PFSK-1 (cell line): Measurements from ENCODE around the gene AHSG.

ENCODE experiments used
- FOXP2 ChIP-seq: optimal IDR thresholded peaks from 2 replicates; pipeline ENCODE3; 2011; ENCODE audit warnings: borderline replicate concordance, control low read depth, inconsistent platforms; ENCODE audit not compliant: insufficient read depth; ENCODE audit errors: extremely low read length, extremely low read depth
- POLR2AphosphoS5 ChIP-seq: IDR thresholded peaks from 2 replicates; pipeline ENCODE4 v1.6.1; 2012; ENCODE audit warnings: low read depth, mild to moderate bottlenecking, control low read depth, low read length, moderate library complexity
- REST ChIP-seq, 2 experiments: IDR thresholded peaks; 2 replicates each; pipeline versions ENCODE4 v1.6.1 to v1.8.0; 2011 to 2012; ENCODE audit warnings: low read depth in 2 of 2, low read length in 2 of 2, control low read depth in 1 of 2, inconsistent platforms in 1 of 2, mild to moderate bottlenecking in 1 of 2, moderate library complexity in 1 of 2; ENCODE audit not compliant: insufficient read depth in 1 of 2
- SIN3A ChIP-seq: IDR thresholded peaks from 2 replicates; pipeline ENCODE4 v1.6.1; 2012; ENCODE audit warnings: mild to moderate bottlenecking, low read length, moderate library complexity, borderline replicate concordance; ENCODE audit not compliant: insufficient read depth
- TAF1 ChIP-seq: IDR thresholded peaks from 2 replicates; pipeline ENCODE4 v1.6.1; 2012; ENCODE audit warnings: low read length, control low read depth, borderline replicate concordance; ENCODE audit not compliant: insufficient read depth

DNA sequence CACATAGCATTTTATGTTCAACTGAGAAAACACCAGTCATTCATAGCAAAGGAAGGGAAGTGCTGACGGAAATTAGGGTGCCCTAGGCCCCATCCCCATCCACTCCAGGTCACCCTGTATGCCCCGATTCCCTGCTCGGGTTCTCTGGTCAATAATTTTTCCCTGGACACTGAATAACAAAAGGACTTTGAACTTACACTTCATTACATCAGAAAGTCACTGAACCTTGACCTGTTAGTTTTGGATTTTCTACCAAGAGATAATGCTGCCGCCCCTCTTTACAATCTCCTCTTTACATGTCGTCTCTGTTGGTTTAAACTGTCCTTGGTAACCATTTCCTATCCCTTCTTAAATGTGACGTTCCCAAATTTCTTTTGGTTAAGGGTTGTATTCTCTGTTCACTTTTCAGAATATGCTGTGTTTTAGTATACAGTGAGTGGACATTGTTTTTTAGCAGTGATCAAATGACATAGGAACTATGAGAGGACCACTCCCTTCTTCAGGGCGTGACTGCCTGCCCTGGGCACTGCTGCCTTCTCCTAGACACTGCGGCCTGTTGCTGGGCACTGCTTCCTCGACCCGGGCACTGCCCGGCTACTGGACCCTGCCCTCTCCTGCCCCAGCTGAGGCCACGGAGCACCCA, 13.6 kb upstream of the AHSG start:
- TF ChIP-seq POLR2AphosphoS5 = no peak
- TF ChIP-seq REST (IDR thresholded peaks at IDR 0.05; ENCODE audit: insufficient read depth in 1 of 2, low read depth in 2 of 2, low read length in 2 of 2) = no peak
- TF ChIP-seq SIN3A = no peak
- no peak for TF ChIP-seq TAF1
- TF ChIP-seq FOXP2 = no peak
